Left cardiac atrium (tissue), 4 donors: Measurements from ENCODE around the gene TBC1D20. TPM values are rescaled to one million over a fixed set of nuclear protein-coding genes. Genes with fewer than 3 reads are reported as not detected.
"Not testable (repeated sequence)": the region's sequence is repeated elsewhere in the genome, so short reads cannot be mapped to it uniquely, and the experiment has no call there.

Experiments
- ATAC-seq, 2 donors: fragments of 200-7000 bp; cut with Tn5 transposase; one replicate each; pipeline ENCODE4 v1.9.1; 2020; ENCODE audit warnings: mild to moderate bottlenecking in 2 of 2, moderate library complexity in 2 of 2
- DNase-seq: peaks from one replicate; pipeline ENCODE4 v3.0.0-alpha.2; 2020
- intact Hi-C, 2 donors: fragments of 100-400 bp; cut with DNase I; formaldehyde crosslinking; loops; one replicate each; pipeline versions ENCODE4 v1.14.1 to v1.15.1; 2022 to 2023
- total RNA-seq, 2 donors: library from RNA; stranded (reverse); fragmentation: NEBNext Ultra II Directional; extraction: Animal tissue kit (Norgen Biotek cat#: 25700); gene quantifications; one replicate each; pipeline ENCODE4 v1.2.1, GENCODE V29; 2021
- donor health status: DM: no; HTN: yes; CAD: no.
- donor health status: DM: no; HTN: yes; CAD: no; lungs with severe emphysema.
- donor health status: DM: yes; HTN: yes; CAD: no.
- donor health status: Dilated cardiomyopathy.

Gene TBC1D20
- total RNA-seq, 2 donors from 2014 or later = 23.7 to 24.3 TPM

DNA sequence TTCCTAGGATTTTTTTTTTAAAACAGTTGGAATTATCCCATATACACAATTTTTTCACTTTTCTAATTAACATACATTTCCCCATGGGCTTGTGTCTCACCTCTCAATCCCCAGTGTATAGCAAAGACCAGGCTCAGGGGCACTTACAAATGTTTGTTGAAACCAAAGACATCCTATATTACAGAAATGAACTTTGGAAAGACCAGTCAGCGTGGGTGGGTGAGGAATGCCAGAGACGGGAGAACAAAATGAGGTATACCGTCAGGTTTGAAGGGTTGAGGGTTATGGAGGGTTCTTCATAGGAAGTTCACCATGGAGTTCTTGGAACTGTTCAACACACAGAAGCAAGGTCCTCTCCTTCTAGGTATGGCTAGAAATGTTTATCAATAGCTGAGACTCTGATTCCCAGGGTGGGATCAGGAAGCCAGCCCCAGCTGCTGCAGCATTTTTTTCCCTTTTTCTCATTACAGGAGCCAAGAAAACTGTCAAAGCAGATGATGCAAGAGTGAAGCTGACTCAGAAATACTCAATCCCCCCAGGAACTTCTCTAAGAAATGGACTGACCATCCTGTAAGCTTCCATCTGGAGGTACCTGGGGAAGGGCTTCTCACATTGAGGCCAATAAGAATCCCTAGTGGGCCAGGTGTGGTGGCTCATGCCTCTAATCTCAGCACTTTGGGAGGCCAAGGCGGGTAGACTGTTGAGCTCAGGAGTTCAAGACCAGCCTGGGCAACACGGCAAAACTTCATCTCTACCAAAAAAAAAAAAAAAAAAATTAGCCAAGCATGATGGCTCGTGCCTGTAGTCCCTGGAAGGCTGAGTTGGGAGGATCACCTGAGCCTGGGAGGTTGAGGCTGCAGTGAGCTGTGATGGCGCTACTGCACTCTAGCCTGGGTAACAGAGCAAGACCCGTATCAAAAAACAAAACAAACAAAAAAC, 15.9 kb upstream of the TBC1D20 start:
- intact Hi-C loops = loop anchor here in 1 of 2 donors (5.0 kb wide), 1 partner anchor 121 kb away; no protein-coding TSS in a partner anchor
- DNase-seq = no peak
- ATAC-seq = peak in 1 of 2 donors; percentile 18

DNA sequence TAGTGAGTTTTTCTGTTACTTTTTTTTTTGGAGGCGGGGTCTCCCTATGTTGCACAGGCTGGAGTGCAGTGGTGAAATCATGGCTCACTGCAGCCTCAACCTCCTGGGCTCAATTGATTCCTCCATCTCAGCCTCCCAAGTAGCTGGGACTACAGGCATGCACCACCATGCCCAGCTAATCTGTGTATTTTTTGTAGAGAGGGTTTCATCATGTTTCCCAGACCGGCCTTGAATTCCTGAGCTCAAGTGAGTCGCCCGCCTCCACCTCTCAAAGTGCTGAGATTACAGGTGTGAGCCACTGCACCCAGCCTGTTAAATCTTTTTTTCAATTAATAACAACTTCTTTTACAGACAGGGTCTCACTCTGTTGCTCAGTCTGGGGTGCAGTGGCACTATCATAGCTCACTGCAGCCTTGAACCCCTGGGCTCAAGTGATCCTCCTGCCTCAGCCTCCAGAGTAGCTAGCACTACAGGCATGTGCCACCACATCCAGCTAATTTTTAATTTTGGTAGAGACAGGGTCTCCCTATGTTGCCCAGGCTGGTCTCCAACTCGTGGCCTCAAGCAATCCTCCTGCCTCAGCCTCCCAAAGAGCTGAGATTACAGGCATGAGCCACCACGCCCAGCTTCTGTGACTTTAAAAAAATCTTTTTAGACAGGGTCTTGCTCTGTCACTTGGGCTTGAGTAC, 14.4 kb upstream of the TBC1D20 start:
- ATAC-seq = not testable (repeated sequence)
- intact Hi-C loops = loop anchor here in 1 of 2 donors (5.0 kb wide), 1 partner anchor 119 kb away; no protein-coding TSS in a partner anchor

DNA sequence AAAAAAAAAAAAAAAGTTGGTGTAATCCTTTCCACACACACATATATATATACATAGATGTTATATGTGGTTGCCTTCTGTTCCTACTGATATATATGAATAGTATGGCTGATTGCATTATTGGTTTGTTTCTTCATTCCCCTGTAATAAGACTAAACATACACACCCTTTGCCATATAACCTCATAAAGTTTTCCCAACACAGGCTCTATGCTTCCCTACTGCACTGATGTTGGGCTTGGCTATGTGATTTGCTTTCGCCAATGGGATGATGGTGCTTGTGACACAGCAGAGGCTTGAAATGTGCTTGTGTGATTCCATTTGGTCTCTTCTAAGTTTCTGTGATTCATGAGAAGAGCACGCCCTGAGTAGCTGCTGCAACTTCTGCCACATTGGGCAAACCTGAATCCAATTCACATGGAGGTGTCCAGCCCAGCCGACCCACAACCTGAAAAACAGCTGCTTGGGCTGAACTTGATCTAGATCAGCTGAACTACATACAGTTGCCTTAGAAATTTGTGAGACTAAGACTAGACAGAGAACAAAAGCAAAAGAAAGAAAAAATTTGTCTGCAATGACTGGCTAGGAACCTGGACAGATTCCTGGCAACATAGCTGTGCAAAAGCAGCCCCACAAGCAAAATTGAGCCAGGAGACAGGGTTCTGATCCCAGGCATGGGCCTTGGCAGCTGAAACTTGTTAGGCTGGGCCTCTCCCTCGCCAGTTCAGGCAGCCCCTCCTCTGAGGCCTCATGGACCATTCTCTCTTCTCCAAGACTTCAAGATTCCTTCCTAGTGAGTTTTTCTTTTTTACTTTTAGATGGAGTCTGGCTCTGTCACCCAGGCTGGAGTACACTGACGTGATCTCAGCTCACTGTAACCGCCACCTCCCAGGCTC, 13.4 kb upstream of the TBC1D20 start:
- intact Hi-C loops = loop anchor here in 1 of 2 donors (5.0 kb wide), 1 partner anchor 118 kb away; no protein-coding TSS in a partner anchor
- peak in 1 of 2 donors; percentile 60 for ATAC-seq
- DNase-seq = no peak

More for the DNA sequence above, 14.4 kb upstream of the TBC1D20 start:
- DNase-seq = not testable (repeated sequence)

DNA sequence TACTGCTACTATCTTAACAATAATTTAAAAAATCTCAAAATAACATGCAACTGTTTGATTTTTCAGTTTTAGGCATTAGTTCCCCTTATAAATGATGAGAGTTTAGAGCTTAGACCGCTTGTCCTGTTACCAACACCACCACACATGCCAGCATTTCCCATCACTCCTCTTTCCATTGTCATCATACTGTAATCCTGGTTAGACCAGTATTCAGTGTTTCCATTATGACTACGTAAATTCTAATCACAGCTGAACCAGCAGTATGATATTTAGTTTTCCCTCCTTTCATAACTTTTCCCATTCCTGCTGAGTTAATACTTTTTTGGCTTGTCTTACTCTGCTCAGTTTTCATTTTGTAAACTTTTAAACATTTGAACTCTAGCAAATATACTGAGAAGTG, 12.2 kb upstream of the TBC1D20 start:
- intact Hi-C loops = no loop called here
- ATAC-seq (no peak), DNase-seq (no peak)

- ATAC-seq (no peak), DNase-seq (no peak)
- intact Hi-C loops = no loop called here
These were observed 10.6 kb upstream of the TBC1D20 start for GRCh38 chr20:472889-473292.

DNA sequence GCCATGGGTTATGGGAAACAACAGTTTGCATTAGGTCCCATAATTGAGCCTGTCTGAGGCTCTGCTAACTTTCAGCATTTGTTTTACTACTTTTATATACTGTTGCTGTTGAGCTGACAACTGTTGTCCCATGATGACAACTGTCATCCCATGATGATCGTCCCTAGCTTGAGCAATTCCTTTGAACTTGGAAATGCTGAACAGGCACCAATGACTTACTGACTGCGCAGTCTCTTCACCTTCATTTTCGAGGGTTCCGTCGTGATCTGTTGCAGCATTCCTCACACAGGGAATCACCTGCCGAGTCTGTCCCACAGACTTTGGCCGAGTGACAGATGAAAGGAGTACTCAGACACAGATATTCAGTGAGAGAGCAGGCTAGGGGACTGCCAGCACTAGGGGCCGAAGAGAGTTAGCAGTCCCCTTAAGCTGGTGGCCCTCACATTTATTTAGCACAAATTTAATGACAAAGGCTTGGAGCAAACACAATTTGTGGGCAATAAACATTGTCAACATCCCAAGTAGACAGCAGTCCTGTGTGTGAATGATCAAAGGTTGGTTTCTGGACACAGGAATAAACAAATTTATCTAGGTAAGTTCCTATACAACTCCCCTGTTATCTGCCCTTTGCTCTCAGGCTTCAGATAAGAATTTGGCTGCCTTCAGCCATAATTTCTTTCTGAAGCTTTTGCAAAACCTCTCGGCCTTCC, 10.0 kb upstream of the TBC1D20 start:
- ATAC-seq (no peak), DNase-seq (no peak)
- intact Hi-C loops = no loop called here

DNA sequence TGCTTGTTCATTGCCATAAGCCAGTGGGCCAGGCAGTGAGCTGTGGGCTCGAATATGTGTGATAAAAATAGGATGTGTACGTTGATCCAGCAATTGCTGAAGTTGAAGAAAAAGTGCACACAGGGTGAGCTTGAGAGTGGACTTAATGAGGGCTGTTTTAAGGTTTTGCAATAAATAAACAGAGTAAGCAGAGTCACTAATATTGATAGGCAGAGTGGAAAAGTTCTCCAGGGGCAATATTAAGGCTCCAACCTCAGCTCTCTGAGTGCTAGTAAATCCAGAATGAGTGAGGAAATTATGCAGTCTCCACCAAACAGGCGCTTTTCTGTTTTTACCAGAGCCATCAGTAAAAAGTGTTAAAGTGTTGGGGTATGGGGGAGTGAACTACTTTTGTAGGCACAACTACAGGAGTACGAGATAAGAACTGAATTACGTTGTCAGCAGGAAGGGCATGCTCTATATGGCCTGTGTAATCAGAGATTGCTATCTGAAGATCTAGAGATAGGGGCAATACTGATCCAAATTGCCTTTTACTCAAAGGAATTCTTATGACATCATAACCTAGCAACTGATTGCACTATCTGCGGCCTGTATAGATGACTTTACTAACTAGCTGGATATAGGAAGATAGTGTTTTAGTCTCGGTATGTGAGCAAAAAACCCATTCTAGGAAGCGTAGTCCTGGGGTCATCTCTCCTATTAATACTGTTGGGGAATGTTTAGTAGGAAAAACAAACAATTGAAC, 7.6 kb upstream of the TBC1D20 start:
- no peak for ATAC-seq
- DNase-seq = no peak
- intact Hi-C loops = no loop called here

DNA sequence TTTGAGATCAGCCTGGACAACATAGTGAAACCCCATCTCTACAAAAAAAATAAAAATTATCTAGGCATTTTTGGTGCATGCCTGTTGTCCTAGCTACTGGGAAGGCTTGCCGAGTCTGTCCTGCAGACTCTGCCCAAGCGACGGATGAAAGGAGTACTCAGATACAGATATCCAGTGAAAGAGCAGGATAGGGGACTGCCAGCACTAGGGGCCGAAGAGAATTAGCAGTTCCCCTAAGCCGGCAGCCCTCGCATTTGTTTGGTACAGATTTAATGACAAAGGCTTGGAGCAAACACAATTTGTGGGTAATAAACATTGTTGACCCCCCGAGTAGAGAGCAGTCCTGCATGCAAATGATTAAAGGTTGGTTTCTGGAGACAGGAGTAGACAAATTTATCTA, 5.4 kb upstream of the TBC1D20 start:
- intact Hi-C loops = no loop called here
- no peak for DNase-seq

DNA sequence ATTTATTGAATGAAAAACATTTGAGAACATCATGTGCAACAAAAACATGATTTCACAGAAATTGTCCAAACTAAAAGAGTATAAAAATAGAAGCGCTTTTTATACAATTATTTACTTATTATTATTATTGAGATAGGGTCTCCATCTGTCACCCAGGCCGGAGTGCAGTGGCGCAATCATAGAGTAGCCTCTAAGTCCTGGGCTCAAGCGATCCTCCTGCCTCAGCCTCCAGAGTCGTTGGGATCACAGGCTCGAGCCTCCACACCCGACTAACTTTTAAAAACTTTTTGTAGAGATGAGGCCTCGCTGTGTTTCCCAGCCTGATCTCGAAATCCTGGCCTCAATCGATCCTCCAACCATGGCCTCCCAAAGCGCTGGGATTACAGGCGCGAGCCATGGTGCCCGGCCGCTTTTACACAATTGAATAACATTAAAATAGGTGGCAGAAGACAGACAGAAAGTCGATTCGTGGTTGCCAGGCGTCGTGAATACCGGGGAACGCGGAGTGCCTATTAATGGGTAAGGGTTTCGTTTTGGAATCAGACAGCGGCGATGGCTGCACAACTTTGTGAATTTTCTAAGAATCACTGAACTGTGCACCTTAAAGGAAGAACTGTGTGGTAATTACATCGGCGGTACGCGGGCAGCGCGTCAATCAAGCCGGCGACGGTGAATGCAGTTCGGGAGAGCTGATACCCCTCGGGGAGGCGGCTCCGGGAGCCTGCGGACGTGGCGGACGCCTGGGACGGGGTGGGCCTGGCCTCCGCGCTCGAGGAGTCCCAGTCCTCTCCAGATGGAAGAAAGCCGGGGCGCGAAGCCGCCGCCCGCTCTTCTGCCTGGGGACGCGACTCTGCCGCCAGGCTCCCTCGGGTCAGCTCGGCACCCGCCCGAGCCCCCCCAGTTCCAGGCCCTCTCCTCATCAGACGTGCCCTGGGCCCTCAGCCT, 807 bp downstream of the TBC1D20 start:
- DNase-seq = peak; percentile 69
- intact Hi-C loops = no loop called here
- peak; percentile 67 to 75 for ATAC-seq

More for the DNA sequence above, 5.4 kb upstream of the TBC1D20 start:
- ATAC-seq = no peak

DNA sequence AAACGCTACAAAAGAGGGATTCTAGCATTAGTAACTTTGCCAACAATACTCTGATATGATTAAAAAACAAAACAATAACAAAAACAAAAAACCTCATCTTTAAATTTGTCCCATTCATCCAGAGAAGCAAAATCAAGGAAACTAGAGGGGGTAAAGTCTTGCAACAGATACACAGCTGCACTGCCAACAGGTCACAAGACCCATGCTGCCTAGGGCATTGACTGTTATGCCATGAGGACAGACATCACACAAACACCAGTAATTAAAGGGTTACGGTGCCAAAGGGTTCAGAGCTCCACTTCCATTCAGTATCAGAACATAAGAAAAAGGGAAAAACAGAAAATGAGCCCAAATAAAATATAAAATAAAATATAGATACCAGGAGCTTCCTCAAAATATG, 1.6 kb downstream of the TBC1D20 start:
- intact Hi-C loops = no loop called here

DNA sequence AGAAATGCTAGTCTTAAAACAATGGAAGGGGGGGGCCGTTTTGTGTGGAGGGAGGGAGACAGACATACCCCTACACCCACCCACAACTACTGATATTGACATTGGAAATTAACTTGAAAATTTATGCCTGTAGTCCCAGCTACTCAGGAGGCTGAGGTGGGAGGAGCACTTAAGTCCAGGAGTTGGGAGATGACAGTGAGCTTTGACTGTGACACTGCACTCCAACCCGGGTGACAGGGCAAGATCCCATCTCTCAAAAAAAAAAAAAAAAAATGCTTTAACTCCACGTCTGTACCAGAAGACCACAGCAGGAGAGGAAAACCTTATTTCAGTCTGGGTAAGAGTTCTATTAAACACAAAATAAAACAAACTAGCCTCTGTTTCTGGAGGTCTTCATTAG, 2.2 kb downstream of the TBC1D20 start:
- DNase-seq (no peak), ATAC-seq (no peak)
- intact Hi-C loops = no loop called here

More for the DNA sequence above, 1.6 kb downstream of the TBC1D20 start:
- DNase-seq (no peak), ATAC-seq (no peak)

- ATAC-seq = no peak
- no peak for DNase-seq
- intact Hi-C loops = no loop called here
These were observed 3.6 kb downstream of the TBC1D20 start for GRCh38 chr20:458776-459175.

DNA sequence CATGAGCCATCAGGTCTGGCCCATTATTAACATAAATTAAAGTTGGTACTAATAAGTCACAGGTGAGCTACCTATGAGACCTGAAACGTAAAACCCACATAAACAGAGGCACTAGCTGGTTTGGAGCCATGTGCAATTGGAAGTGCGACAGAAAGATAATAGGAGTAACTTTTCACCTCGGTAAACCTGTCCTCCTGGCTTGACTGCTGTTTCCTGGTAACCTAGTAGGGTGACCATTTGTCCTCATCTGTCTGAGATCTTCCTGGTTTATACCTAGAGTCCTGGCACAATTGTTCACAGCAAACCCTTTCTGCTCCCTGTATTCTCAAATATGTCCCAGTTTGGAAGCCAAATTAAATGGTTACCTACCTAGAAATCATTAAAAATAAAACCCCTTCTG, 7.4 kb downstream of the TBC1D20 start:
- ATAC-seq (no peak), DNase-seq (no peak)

DNA sequence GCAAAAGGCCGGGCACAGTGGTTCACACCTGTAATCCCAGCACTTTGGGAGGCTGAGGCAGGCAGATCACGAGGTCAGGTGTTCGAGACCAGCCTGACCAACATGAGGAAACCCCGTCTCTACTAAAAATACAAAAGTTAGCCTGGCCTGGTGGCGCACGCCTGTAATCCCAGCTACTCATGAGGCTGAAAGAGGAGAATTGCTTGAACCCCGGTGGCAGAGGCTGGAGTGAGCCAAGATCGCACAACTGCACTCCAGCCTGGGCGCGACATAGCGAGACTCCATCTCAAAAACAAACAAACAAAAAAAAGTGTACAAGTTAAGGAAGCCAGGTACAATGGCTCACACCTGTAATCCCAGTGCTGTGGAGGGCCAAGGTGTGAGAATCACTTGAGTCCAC, 10.3 kb downstream of the TBC1D20 start:
- intact Hi-C loops, ATAC-seq: not testable (repeated sequence)

More for the DNA sequence above, 7.4 kb downstream of the TBC1D20 start:
- intact Hi-C loops = no loop called here

DNA sequence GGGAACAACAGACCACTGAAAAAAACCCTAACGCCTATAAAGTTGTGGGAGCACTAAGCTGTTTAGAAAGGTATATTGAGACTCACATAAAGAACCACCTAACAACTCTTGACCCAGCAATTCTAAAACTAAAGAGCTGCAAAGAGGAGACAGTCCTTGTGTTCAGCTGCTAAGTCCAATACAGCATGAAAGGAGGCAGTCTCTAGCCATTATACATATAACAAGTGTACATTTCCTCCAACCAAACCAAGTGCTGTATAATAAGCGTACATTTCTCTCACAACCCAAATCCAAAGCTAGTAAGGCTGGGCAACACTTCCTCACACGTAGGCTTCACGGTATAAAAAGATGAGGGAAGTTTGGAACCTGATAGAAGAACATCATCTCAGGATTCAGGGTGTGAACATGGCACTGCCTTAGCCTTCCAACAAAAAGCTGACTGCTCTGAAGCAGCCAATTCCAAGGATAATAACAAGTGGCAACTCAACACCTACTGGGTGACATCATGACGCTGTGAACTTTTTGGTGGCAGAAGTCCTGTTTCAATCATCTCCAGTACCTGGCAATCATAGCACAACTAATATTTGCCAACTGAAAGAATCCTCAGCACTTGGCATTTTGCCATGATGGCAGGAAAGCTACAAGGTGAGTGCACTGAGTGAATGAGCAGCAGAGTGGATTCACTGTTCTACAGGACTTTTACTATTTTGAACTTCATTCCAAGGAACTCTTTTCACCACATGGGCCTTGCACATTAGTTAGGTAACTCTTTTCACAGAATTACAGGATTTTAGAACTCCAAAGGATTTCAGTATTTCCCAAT, 16.6 kb downstream of the TBC1D20 start:
- DNase-seq = no peak
- intact Hi-C loops = no loop called here
- ATAC-seq = peak; percentile 31 to 64

More for the DNA sequence above, 10.3 kb downstream of the TBC1D20 start:
- not testable (repeated sequence) for DNase-seq
